Brain microvascular endothelial cell (primary cell): ENCODE measurements around the gene PDXK.
A peak's percentile ranks its signal among the peaks of the same experiment; 100 is the strongest.

ENCODE experiments used
- DNase-seq: peaks from one replicate; pipeline ENCODE4 v3.0.0-alpha.2; 2020
- H3K27ac ChIP-seq: fragments of 250-450 bp; sonication (Bioruptor Pico); 2 replicates; pipeline ENCODE4 v1.5.1; 2020; ENCODE audit warnings: mild to moderate bottlenecking, moderate library complexity
- H3K27me3 ChIP-seq: fragments of 250-450 bp; sonication (Bioruptor Pico); replicated peaks from 2 replicates; pipeline ENCODE4 v1.5.1; 2020; ENCODE audit warnings: mild to moderate bottlenecking
- H3K36me3 ChIP-seq: fragments of 250-450 bp; sonication (Bioruptor Pico); replicated peaks from 2 replicates; pipeline ENCODE4 v1.5.1; 2020; ENCODE audit warnings: mild to moderate bottlenecking
- H3K4me3 ChIP-seq: 2 replicates; pipeline ENCODE4 v1.5.1; 2011; ENCODE audit warnings: low read depth, mild to moderate bottlenecking, control low read depth, low read length, moderate library complexity
- in situ Hi-C: cut with HindIII; loops from 2 replicates; pipeline ENCODE4 v1.10.0; 2017; ENCODE audit warnings: low sequenced_read_pairs, low pct_ligation_motif_present
- TF ChIP-seq, protein P1 (sequence below): IDR thresholded peaks from 2 replicates; pipeline ENCODE4 v1.5.1; 2011; ENCODE audit warnings: low read depth, mild to moderate bottlenecking, moderate library complexity, low read length, control low read depth, inconsistent platforms; ENCODE audit errors: missing control alignments

PDXK gene

DNA sequence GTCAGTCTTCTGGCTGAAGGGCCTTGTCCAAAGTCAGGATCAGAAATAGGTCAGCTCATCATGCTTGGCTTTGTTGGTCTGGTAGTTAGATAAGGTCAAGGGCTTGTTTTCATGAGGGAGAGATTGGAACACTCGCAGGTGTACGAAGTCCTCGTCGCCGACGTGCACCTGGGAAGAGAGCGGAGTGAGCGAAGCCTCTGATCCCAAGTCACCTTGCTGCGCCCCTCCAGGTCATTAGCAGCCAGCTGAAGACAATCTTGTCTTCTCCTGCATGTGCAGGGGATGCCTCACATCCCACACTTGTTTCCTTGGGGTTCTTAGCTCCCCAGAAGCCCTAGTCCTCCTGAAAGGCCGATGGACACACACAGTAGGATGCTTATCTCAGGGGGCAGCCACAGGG is 55.2 kb downstream of the PDXK start:
- TF ChIP-seq, protein P1, sequence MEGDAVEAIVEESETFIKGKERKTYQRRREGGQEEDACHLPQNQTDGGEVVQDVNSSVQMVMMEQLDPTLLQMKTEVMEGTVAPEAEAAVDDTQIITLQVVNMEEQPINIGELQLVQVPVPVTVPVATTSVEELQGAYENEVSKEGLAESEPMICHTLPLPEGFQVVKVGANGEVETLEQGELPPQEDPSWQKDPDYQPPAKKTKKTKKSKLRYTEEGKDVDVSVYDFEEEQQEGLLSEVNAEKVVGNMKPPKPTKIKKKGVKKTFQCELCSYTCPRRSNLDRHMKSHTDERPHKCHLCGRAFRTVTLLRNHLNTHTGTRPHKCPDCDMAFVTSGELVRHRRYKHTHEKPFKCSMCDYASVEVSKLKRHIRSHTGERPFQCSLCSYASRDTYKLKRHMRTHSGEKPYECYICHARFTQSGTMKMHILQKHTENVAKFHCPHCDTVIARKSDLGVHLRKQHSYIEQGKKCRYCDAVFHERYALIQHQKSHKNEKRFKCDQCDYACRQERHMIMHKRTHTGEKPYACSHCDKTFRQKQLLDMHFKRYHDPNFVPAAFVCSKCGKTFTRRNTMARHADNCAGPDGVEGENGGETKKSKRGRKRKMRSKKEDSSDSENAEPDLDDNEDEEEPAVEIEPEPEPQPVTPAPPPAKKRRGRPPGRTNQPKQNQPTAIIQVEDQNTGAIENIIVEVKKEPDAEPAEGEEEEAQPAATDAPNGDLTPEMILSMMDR: no peak
- Histone ChIP-seq H3K36me3 (peaks cover 17% of the 10 kb centered on the region), H3K27me3 (no peaks in the 10 kb centered on the region), H3K4me3 (no peak overlapping the region), H3K27ac (no peak overlapping the region)
- no peak for DNase-seq
- in situ Hi-C loops: no loop called here

GRCh38 chr21:43775190-43775589 is 56.3 kb downstream of the PDXK start:
- Histone ChIP-seq H3K36me3 (peaks cover 17% of the 10 kb centered on the region), H3K4me3 (peak overlapping the region; percentile 76), H3K27ac (no peak overlapping the region), H3K27me3 (no peaks in the 10 kb centered on the region)
- no peak for DNase-seq
- in situ Hi-C loops: no loop called here
- TF ChIP-seq, protein P1: no peak

DNA sequence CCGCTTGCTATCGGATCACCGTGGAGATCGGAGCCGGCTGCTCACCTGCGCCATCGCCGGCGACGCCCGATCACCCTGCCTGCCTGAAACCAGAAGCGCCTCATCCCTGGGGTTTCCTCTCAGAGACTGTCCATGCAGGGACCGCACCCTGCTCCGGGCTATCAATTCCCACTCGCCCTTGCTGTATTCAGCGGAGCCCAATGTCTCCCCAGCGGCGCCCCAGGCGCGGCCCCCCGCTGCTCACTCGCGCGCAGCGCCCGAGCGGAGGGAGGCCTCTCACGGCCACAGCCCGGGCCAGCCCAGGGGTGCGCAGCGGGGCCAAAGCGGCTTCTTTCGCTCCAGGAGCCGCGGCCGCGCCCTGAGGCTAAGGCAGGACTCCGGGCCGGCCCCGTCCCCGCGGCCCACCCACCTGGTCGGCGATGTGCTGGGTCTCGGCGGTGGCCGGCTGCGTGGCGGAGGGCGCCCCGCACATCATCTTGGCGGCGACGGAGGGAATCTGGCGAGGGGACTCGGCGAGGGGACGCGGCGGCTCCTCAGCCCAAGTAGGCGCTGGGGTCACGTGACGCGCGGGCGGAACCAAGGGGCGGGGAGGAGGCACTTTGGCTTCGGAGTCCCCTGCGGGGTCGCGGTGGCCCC is 57.0 kb downstream of the PDXK start, which contains the start of gene CSTB:
Gene CSTB, minus strand, starts transcription at position 514 of the 636 bp plus-strand sequence. Its CDS starts 39 bp downstream, at position 475.
- DNase-seq: no peak
- in situ Hi-C loops: no loop called here
- TF ChIP-seq, protein P1: peak; percentile 5
- H3K27ac ChIP-seq: peak within 1 kb of the TSS; percentile 75
- no peaks in the 10 kb centered on the region for H3K27me3 ChIP-seq
- H3K4me3 ChIP-seq: peak within 1 kb of the TSS; percentile 76
- H3K36me3 ChIP-seq: peaks cover 17% of the 10 kb centered on the region

DNA sequence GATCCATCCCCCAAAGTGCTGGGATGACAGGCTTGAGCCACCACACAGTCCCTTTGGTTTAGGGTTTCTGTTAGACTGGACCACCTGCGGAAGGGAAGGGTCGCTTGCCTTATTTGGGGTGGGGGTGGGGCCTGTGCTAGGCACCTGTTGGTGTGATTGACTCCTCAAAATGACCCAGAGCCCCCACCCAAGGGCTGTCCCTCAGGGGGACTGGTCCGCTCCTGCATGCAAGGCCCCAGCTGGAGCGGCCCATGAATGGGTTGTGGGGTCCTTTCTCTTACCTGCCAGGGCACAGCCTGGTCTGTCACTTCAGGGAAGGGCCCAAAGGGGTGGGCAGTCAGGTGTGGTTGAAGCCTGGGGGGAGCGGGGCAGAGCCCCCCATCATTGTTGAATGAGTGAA is 59.0 kb downstream of the PDXK start:
- in situ Hi-C loops: no loop called here
- no peak for DNase-seq
- Histone ChIP-seq H3K27ac (no peak overlapping the region), H3K4me3 (no peak overlapping the region), H3K36me3 (peaks cover 15% of the 10 kb centered on the region), H3K27me3 (no peaks in the 10 kb centered on the region)
- TF ChIP-seq, protein P1: no peak

DNA sequence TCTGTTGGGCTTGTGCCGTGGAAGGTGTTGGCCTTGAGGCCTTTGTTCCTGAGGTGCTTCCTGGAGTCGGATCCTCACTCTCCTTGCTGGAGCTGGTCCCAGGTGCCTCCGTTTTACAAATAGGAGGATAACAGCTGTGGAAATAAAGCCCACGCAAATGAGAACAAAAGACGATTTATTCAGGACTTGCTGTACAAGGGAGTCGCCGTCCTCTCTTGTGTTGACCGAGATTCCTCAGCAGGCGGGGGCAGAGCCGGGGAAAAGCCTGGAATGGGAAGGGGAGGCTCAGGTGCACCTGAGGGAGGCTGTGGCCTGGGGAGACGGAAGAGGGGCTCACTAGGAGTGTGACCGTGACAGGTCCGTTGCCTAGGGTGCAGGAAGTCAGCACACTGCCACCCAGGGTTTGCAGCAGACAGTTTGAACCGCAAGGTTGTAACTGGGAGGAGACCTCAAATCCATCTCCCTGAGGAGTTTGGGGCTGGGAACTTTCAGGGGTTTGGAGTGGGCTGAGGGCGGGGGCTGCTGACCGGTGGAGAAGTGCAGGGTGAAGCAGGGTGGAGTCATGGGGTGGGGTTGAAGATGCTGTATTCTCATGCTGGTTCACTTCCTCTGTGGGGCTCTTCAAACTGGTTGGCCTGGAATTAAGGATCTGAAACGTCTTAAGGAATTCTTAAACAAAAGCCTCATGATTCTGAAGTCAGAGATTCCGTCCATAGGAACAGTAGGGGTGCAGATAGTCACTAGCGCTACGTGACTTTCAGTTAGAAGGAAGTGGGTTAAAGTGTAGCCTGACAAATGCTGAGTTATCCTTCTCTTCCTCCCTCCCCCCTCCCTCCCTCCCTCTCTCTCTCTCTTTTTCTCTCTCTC is 59.8 kb downstream of the PDXK start:
- Histone ChIP-seq H3K4me3 (no peak overlapping the region), H3K36me3 (peaks cover 7% of the 10 kb centered on the region), H3K27me3 (no peaks in the 10 kb centered on the region), H3K27ac (no peak overlapping the region)
- DNase-seq: no peak
- in situ Hi-C loops: no loop called here
- TF ChIP-seq, protein P1: no peak
